GM03348 (cell line): ENCODE data around the gene AIF1.

Experiments
- DNase-seq: peaks from one replicate; pipeline ENCODE4 v3.0.0; 2012; ENCODE audit warnings: low spot score

The AIF1 gene

GRCh38 chr6:31663961-31664789, 49.1 kb downstream of the AIF1 start:
- peak; percentile 84 for DNase-seq

- peak; percentile 78 for DNase-seq
Observed at GRCh38 chr6:31664790-31665500, 49.9 kb downstream of the AIF1 start, which contains the start of gene GPANK1. Gene GPANK1 (minus strand): TSS chr6:31664997. CDS start chr6:31664478, 519 bp downstream.

- DNase-seq, result peak; percentile 97
Observed at GRCh38 chr6:31665501-31666336, 50.7 kb downstream of the AIF1 start, which contains the start of gene CSNK2B. Gene CSNK2B (plus strand): TSS chr6:31666080. CDS start chr6:31666832, 752 bp downstream.

GRCh38 chr6:31666337-31666965, 51.4 kb downstream of the AIF1 start:
- peak; percentile 40 for DNase-seq
